Stromal cell of bone marrow (primary cell): ENCODE results near the gene CD247.
A peak's percentile ranks its signal among the peaks of the same experiment; 100 is the strongest.

Source experiments
- DNase-seq: peaks from one replicate; pipeline ENCODE4 v3.0.0-alpha.2; 2012; ENCODE audit warnings: low read depth

CD247 gene

DNA sequence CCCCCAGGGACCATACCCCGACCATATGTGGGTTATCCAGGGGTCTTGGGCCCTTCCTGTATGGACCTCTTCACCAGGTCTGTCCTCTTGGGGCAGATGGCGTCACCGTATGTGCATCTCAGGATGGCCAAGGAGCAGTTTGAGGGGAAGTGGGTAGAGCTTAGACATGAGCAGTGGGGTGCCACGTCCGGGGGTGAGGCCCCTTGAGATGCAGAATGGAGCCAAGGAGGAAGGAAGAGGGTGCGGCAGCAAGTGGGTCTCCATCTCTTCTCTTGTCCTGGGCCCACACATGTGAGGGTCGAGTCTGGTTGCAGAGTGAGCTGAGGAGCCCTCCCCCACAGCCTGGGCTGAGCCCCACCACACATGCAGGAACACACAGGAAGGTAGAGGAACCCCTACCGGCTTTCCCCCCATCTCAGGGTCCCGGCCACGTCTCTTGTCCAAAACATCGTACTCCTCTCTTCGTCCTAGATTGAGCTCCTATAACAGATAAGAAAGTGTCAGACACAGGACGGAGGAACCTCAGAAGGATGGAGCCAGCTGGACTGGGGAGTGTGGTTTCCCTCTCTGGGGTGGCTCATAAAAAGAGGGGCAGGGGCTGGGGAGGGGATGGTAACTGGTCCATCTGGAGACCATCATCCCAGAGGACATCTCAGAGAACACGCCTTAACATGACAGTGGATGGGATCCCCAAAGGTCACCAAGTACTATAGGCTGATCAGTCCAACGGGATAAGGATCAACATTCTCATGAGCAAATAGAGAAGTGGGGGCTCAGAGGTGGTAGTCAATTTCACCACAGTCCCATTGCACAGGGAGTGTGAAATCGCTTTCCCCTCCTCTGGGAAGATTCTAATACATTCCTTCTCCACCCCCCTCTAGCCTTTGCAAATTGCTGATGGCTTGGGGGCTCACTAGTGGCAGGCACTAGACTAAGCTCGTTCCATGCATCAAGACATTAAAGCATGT, 79.9 kb downstream of the CD247 start:
- DNase-seq = no peak

DNA sequence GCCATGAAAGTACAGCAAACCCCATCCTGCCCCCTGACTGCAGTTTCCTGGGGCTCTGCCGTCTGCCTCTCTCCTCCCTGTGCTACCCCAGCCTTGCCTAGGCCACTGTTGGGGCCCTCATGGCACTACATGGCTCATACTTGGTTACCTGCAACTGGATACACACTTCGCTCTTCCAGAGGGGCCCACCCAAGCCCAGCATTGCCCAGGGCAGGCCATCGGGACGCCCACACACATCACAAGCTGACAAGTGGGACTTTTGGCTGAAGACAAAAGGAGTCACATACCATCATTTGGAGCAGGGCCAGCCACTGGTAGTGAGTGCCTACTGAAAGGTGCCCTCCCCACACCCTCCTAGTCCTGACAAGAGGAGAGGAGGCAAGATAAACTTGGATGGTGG, 82.8 kb downstream of the CD247 start:
- DNase-seq = no peak

DNA sequence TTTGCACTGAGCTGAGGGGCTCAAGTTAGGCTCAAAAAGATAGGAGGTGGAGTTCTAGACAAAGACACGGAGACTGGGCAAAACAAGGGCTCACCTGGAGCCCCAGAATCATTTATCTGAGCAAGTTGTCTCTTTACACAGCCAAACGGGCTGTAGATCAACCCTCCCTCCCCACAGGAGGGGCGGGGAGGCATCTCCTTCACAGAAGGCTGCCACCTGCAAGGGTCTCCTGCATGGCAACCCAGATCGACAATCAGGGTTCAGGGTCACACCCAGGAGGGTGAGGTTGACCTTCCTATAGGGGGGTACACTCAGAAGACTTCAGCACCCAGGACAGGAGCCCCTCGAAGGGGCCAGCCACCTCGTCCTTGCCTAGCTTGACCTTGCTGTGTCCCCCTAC, 84.0 kb downstream of the CD247 start:
- DNase-seq = no peak

DNA sequence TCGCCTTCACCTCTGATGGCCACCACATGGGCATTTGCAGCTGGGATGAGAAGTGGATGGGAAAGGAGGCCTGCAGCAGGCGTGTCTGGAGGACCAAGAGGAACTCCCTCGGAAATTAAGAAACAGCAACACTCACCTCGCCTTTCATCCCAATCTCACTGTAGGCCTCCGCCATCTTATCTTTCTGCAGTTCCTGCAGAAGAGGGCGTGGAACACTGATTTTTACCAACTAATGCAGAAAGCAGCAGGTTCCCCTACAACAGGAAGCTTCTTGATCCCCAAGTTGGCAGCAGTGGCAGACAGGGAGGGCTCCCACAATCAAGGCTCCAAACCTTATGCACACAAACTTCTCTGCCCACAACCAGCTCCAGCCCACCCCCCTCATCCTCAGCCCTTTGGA, 84.4 kb downstream of the CD247 start:
- no peak for DNase-seq

DNA sequence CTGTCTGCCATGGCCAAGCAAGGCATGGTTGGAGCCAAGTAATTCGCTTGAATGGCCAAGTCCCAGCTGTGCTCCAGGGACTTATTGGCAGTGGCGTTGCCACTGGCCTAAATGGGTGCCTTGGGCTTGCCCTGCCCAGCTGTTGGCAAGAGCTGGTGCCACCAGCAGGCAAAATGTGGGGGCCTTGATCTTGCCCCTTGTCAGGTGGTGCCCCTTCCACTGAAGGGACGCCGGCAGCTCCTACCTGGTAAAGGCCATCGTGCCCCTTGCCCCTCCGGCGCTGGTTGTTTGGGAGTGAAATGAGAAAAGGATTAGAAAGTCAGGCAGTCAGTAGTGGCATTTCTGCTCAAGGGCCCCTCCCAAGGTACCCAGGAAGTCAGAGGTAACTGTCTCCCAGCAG, 85.5 kb downstream of the CD247 start:
- DNase-seq = no peak

DNA sequence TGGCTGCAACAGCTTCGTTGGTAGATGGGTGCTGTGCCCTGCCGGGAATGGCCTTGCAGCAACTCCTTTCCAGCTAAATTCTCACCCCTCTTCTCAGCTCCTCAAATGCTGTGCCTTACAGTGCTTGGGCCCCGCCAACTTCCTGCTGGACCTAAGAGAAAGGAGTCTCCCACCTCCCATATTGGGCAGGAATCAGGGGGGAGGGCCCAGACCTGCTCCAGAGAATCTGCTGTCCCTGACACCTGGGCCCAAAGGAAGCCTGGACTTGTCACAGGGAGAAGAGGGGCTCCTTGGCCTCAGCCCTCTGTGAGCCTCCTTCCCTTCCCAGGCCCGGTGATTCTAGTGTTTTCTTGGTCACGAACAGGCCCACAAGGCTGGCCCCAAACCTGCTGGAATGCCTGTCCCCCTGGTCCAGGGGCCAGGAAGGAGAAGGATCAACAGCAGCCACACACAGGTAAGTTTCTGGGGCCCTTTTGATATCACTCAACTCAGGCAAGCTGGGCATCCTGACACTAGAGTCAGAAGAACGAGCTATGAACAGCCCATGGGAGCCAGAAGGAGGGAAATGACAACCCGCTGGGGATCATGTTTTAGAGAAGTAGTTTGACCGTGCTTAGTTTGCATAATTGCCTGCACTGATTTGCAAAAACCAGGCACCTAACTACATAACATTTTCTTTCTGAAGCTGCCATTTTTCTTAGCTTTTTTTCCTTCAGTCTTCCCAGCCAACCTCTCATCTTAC, 86.2 kb downstream of the CD247 start:
- no peak for DNase-seq

DNA sequence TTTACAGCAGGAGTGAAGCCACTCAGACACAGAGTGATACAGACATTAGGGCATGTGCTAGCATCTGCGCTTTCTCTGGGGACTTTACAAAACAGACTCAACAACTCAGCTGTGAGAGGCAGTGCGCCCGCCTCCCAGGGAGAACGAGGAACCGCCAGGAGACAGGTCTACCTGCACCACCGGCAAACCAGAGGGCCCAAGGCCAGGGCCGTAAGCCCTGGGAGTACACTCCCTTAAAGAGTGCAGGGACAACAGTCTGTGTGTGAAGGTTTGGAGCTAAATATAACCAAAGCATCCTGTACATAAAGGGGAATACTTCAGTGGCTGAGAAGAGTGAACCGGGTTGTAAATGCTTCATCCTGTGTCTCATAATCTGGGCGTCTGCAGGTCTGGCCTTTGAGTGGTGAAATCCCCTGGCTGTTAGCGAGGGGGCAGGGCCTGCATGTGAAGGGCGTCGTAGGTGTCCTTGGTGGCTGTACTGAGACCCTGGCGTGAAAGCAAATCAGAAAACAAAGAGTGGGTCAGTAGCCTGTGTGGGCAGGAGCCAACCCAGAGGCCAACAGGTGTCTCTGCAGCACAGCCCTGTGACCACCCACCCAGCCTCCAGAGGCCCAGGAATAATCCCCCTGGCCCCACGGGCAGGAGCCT, 86.9 kb downstream of the CD247 start:
- DNase-seq = no peak

DNA sequence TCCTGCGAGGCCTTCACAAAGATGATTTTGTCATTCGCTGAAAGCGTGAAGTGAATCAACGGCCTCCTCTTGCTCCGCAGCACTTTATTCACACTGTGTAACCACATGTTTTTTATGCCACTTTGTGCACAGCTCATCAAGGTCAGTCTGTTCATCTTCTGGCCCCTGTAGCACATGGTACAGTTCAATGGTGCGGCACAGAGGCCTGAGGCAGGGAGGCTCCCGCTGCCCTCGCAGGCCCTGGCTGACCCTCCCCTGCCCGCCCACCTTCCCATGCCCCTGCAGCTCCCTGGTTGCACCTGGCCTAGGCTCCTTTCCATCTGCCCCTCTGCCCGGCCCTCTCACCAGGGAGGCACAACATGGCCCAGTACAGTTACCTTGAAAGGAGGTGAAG, 87.5 kb downstream of the CD247 start:
- DNase-seq = no peak

DNA sequence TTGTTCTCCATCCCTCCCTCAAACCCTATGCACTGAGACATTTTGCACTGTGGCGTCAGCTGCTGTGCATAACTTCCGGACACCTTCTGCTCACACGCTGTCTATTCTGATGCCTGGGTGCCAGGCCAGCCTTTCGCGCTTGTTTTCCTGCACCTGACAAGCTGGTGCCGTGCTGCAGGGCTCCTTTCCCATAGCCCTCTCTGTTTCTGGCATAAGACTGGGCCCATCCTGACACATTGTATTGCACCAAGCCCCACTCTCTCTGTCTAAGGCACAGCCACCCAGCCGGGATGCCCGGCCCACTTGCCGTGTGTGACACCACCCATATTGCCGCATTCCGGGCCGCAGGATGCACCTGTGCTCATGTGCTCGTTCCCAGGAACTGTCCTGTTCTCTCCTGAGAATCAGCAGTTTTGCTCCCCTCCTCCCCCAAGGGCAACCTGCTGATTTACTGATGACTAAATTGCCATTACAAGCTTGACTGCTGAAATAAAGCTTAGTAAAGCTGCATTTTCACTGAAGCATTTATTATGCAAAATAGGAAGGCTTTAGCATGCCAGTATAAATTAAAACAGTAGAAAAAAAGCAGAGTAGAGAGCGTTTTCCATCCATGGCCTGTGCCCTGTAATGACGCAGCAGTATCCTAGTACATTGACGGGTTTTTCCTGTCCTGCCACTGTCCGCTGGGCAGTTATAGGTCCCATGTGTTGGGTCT, 88.0 kb downstream of the CD247 start:
- no peak for DNase-seq

DNA sequence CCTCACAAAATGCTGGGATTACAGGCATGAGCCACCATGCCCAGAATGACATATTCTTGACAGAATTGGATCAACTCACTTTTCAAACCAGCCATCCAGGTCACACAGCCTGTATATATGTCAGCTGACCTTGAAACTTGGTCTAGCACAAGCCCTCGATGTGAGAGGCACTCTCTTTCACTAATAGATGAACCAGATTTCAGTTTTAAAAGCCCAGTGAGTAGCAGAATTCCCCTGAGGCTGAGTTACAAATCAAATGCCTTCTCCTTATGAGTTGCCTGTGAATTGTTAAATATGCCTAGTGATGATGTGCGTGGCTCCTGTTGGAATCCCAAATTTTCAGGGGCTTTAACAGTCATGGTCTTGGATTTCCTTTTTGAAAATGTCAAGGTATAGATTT, 88.7 kb downstream of the CD247 start:
- DNase-seq = no peak

DNA sequence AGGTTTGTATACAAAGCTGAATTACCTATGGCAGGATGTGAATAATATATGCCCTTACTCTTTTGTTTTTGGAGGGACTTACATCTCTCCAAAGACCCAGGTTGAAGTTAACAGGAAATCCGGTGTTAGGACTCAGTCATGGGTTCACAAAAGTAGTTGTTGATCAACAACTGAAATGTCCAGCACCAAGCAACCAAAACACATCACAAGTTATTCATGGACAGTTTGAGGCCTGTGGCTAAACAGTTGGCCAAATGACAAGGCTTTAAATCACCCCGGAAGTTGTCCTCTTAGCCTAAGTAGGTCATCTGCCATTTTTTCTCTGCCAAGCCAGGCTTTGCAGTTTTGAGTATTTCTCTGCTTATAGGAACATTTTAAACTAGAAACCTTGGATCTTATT, 89.9 kb downstream of the CD247 start:
- peak; percentile 40 for DNase-seq

DNA sequence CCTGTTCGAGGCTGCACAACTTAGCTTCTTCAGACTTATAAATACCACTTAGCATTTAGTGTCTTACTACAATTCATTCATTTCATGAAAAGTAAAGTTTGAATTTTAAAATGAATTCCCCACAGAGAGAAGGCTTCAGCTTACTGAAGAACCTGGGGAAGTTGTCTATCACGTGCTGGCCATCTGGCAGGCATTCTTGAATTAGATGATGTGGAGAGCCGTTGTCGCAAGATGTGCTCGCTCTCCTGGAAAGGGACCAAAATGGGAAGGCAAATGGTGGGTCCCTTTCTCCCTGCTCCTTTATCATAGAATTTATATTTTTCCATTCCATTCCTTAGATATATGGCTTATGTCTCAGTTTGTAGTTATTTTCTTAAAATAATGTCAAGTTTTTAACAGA, 90.5 kb downstream of the CD247 start:
- DNase-seq = no peak

DNA sequence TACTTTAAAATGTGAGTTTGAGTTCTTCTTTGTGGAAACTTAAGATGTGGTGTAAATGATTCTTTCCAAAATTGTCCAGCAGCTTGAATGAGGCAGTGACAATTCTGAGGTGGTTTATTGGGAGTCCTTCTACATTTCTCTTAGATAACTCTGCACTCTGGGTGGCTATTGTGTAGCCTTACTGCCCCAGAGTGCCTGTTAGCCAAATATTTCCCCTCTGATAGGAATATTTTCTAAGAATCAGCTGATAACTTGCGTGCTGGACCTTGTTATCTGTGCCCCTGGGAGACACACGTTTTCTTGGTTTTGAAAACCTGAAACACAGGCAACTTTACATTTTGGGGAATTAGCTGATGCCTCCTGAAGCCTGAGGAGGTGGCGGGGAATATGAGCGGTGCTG, 91.6 kb downstream of the CD247 start:
- no peak for DNase-seq

DNA sequence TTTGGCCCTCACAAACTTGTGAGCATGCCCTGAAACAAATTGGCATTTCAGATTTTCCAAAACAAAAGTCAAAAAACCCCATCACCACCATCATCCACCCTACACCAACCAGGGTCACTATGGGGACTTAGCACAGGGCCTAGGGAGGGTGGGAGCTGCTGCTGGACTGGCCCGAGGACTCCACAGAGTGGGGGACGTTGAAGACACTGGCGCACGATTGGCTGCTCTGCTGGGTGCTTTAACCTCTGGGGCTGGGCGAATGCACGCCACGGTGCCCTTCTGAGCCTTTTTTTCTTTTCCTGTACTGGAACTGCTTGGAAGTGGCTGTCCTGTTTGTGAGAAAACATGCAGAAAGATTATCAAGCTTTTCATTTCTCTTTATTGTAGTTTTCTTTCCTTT, 92.8 kb downstream of the CD247 start:
- DNase-seq = no peak

DNA sequence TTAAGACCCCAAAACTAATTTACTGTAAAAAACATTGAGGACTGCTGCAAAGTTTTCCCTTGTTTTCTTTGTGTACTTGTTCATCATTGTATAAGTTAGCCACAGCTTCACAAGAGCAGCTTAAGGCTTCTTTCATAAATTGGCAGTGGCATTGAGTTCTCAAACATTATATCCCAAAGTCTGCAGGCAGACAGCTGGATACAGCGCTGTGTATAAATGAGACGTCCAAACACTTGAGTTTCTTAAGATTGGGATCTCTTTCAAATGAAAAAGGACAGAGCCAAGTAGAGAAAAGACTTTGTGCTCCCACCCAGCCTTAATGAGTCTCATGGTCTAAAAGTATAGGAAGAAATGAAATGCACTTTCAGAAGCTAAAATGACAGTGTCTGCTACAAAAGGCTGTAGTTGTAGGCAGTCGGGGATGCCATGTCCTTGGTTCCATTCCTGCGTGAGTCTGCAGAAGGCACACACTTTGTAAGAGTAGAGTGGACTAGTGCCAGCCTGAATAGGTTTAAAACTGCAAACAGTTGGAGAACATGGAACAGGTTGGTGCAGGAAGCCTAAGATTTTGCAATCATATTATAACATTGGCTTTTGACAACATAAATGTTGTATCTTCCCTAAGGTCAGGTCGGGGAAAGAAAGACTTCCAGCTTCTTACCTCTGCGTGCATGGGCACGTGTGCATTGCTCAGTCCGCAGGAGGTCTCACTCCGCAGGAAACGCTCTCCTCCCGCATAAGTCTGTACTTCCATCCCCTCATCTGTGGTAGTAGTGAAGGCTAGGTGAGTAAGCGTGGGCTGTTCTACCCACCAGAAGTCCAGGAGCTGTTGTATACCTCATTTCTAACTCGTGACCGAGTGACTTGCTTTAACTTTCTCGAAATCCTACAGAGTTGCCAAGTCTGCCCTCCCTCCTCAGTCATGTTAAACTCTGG, 94.4 kb downstream of the CD247 start:
- no peak for DNase-seq

DNA sequence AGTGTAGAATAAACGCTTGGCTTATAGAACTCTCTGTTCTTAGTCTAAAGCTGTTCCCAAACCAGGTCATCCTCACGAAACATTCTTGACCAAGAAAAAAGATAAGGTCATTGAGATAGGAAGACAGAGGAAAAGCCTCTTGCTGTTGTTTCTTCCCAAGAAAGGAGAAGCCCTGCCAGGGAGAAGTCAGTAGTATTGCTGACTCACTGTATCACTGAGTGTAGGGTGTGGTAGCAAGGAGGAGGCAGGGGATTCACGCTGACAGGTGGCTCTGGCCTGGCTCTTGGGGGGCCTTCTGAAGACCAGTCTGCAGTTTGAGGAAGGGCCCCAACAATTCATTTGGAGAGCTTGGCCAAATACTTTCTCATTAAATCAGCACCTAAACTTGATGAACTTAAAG, 97.8 kb downstream of the CD247 start:
- DNase-seq = no peak

DNA sequence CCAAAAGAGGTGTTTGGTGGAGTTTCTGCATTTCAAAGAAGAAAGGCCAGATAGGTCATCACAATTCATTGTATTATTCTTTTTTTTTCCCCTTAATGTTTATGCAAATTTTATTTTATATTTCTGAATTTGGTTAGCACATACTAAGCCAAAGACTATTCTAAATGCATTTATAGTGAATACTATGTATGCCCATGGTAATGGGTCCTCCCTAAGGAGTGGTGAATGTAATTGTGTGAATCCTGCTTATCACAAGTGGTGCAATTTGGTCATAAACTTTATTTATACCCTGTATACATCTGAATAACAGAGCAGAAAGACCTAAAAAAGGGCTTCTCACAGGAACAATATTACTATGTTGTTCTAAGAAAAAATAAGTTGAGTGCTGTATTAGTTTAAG, 99.1 kb downstream of the CD247 start:
- no peak for DNase-seq

DNA sequence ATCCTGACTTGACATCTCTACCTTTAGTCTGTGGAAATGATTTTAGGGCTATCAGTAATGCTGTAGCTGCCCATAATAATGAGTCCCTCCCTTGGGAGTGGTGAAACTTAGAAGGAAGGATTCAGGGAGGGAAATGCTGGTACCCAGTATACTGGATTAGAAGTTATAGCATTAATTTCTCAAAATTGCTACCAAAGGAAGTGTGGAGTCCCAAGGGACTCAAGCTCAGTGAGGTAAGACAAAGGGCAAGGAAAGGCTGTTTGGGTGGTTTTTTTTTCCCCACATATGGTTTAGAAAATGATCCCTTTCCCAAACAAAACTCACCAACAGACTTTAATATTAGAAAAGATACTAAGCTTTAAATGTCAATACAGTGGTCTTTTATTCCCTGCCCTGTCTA, 99.9 kb downstream of the CD247 start:
- no peak for DNase-seq

DNA sequence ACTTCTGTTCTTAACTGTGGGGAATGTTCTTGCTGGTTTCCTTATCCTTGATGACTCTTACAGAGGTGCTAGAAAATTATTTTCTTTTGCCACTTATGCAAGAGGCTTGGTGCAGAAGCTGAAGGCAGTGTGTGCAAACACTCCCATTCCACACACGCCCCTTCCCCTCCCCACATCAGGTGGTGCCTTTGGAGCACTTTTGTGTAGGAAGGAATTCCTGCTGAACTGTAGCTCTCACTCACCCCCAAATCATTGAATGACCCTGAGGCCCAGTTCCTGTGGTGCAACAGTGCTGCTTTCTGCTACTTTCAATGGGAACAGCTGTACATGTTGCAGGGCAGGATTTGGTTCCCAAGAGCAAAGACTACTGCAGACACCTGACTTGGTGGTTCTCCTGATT, 101.8 kb downstream of the CD247 start:
- DNase-seq = no peak

DNA sequence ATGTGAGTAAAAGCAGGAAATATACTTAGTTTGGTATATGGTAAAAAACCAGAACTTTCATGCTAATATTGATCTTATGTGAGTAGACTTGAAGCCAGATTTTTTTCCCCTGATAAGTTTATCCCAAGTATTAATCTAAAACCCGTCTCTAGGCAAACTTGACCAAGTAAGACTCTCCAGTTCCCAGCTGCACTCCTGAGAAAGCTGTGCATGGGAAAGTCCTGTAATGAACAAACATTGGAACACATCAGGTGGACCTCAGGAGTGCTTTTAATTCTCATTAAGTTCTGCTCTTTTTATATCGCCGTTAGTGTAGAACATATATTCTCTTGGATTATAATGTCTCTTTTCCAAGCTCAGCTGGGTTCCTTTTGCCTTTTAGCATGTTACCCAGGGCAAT, 105.0 kb downstream of the CD247 start:
- no peak for DNase-seq

DNA sequence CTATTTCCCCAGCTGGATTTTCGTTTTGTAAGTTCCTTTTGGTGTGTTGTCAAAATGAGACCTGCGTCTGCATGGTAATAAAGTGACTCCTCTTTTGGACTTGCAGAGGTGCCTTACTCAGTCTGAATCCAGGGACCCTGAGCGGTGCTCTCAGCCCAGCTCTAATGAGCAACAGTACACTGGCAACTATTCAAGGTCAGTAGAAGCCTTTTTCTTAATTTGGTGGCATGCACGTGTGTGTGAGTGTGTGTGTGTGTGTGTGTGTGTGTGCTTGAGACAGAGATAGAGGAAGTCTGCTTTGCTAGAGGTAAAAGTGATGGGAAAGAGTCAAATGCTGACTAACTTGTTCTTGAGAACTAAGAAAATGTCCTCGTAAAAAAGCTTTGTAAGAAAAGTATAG, 105.4 kb downstream of the CD247 start:
- DNase-seq = no peak
